Cardiac septum (tissue), 1 donor: ENCODE data around the gene C18orf54. TPM values are rescaled to one million over a fixed set of nuclear protein-coding genes. Genes with fewer than 3 reads are reported as not detected.
"Not testable (repeated sequence)": the region's sequence is repeated elsewhere in the genome, so short reads cannot be mapped to it uniquely, and the experiment has no call there.

Source experiments
- DNase-seq: peaks from one replicate; pipeline ENCODE4 v3.0.0-alpha.2; 2020; ENCODE audit warnings: low spot score
- intact Hi-C: fragments of 100-400 bp; cut with DNase I; formaldehyde crosslinking; loops from one replicate; pipeline ENCODE4 v1.14.0; 2022
- long read RNA-seq: library from polyadenylated mRNA; unstranded; transcript quantifications from one replicate; pipeline ENCODE4 v2.0.0, GENCODE V29; 2021
- total RNA-seq: library from RNA; stranded (reverse); fragmentation: NEBNext Ultra II Directional; extraction: Animal tissue kit (Norgen Biotek cat#: 25700); gene quantifications from one replicate; pipeline ENCODE4 v1.2.1, GENCODE V29; 2021
- donor health status: DM: no; HTN: no; CAD: no.

Gene C18orf54
- total RNA-seq, result 1.4 TPM
- long read RNA-seq, result 0 reads

DNA sequence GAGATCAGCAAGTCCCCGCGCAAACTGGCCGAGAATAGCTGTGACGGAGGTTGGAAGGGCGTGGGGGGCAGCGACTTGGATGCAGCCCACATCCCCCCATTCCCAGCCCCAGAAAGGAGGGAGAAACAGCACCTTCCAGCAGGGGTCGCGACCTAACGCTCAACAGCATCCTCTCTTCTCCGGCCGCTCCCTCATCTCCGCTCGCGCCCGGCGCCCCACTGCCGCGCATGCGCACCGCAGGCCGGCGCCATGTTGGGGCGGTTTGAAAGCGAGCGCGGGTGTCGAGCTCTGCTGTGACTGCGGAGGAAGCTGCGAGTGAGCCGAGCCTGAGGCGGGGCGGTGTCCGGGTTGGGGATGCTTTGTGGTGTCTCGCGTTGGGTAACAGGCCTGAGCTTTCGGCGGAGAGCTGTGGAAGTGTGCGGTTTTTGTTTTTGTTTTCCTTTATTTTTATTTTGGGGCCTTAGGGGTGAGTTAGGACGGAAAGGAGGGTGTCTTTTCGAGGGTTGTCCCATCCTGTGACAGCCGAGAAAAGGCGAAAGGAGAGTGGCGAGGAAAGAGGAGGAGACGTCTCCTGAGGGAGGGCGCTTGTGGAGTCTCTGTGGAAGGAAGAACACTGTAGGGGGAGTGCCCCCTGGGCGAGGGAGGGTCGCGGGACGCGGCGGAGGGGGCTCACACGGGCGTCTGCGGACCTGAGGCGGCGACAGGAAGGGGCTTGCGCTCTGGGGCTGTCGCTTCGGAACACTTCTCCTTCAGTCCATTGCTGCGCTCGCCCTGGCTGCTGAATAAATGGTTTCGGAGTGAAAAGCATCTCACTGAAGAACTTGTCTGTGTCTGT lies at the start of gene C18orf54, which contains the start of gene STARD6:
Gene C18orf54 (plus strand): TSS at position 247 of the 835 bp plus-strand sequence. CDS start 2,667 bp downstream, outside the sequence.
Gene STARD6 (minus strand): TSS at position 199 of the 835 bp plus-strand sequence. CDS start 3,285 bp downstream, outside the sequence.
- DNase-seq, result peak; percentile 94
- intact Hi-C loops, result loop anchor here (2.0 to 5.0 kb wide), 2 partner anchors 89 to 136 kb away; partner anchors contain the start of genes MBD2 and POLI

DNA sequence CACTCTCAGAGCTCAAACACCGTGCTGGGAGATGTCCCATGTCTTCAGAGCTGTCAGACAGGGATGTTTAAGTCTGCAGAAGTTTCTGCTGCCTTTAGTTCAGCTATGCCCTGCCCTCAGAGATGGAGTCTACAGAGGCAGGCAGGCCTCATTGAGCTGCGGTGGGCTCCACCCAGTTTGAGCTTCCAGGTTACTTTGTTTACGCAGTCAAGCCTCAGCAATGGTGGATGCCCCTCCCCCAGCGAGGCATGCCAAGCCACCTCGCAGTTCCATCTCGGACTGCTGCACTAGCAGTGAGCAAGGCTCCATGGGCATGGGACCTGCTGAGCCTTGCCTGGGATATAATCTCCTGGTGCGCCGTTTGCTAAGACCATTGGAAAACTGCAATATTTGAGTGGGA lies 48.1 kb upstream of the C18orf54 start:
- DNase-seq, intact Hi-C loops: not testable (repeated sequence)

DNA sequence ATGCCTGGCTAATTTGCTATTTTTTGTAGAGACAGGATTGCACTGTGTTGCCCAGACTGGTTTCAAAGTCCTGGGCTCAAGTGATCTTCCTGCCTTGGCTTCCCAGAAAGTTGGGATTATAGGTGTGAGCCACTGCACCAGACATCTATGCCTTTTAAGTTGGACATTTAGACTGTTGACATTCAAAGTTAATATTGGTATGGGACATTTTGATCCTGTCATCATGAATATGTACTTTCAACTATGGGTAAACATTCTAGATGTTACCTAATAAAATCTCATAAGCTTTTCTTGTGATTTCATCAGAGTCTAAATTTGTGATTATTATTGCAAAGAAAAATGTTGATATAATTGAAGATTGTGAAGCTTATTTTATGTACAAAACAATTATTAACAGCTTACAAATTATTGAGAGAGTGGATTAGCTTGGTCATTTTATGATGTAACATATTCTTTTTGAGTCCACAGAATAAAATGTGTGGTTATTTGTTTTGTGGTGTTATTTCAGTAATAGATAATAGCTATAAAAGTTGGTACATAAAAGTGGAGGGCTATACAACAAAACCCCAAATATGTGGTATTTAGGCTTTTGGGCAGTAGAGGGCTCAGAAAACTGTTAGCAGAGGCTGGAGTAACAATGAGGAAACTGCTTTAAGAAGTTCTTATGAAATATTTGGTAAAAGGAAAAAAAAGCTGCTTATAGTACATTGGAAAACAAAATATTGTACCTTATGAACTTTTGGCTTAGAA lies 41.5 kb upstream of the C18orf54 start:
- DNase-seq, result no peak

DNA sequence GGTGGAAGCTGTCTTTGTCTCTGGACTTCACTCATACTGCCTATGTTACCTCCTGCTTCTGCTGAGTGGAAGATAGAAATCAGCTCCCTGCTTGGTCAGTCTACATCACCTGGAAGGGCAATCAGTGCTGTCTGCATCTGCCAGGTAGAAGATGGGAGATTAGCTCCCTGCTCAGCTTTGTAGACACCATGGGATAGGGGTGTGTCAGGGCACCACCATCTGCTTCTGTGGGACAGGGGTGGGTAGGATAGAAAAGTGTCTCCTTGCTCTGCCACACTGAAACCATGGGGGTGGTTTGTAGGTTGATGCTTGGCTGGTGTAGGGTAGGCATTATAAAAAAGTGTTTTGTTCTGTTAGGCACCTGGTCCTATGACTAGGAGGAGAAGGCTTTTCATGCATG lies 34.1 kb upstream of the C18orf54 start:
- intact Hi-C loops, result no loop called here
- DNase-seq, result no peak

More for the DNA sequence above, 41.5 kb upstream of the C18orf54 start:
- intact Hi-C loops, result no loop called here

DNA sequence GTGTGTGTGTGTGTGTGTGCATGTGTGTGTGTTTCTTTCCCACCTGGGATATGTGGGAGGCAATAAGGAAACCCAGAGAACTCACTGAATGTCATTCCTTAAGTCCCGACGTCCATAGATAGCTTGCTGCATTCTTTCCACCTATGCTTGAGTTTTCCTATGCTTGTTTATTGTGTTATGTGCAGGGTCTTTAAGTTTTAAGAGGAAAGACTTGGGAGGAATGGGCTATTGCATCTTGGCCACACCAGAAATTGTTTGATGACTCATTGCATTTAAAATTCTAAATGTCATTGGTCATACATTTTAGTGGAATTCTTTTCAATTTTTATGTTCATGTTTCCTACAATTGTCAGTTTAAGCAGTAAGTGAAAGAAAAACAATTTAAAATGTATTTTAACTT lies 33.7 kb upstream of the C18orf54 start:
- intact Hi-C loops, result no loop called here
- no peak for DNase-seq

DNA sequence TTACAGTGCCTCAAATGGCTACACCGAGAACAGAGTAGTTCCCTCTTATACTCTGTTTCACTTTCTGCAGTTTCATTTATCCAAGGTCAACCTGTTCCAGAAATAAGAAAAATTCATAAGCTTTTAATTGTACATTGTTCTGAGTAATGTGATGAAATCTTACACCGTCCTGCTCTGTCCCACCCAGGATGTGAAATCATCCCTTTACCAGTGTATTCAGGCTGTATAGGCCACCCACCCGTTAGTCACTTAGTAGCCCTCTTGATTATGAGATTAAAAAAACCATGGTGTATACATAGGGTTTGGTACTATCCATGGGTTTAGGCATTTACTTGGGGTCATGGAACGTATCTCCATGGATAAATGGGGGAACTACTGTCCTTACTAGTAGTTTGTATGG lies 29.9 kb upstream of the C18orf54 start:
- no peak for DNase-seq
- intact Hi-C loops, result no loop called here

DNA sequence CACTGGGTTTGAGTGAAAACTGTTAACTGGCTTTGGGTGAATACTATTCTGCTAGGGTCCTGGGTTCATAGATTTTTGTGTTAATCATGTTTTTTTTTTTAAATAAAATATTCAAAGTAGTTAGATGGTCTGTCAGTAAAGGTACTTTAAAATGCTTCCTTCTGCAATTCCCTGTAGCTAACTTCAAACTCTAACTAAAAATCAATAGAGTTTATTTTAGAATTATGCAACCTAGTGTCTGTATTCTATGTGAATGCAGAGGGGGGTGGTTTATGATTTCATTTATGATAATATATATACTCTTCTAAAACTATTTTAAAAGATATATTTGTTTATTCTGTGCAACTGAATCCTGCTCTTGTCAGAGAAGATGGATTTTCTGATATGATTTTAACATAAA lies 27.9 kb upstream of the C18orf54 start:
- DNase-seq, result no peak
- intact Hi-C loops, result no loop called here

DNA sequence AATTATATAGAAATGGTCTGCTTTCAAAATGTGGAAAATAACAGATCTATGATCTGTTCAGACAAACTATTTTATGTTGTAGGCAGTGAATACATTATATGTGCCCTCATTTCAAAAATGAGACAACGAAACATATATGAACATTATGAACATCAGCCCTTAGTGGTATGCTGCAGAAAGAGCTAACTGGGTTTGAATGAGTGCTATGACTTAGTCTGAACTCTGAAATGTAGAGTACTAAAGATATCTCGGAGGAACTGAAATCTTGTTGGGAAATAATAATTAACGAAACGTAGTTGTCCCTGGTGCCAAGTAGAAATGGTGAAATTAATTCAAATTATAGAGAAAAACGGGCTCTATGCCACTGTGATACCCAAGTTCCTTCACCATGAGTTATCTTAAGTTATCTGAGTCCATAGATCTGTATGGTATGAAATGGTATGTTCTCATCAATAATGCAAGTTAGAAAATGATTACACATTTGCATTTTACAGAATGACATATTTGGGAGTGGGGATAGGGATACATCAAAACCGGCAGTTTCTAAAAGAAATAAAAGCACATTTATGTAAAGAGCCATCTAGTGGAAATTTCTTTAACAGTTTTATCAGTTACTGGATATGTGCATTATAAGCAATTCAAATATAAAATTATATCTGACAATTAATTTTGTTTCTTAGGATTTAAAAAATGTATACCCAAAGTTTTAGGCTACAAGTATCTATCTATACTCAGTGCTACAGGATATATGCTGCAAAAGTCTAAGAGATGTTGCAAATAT lies 26.7 kb upstream of the C18orf54 start:
- intact Hi-C loops, result no loop called here
- DNase-seq, result no peak

DNA sequence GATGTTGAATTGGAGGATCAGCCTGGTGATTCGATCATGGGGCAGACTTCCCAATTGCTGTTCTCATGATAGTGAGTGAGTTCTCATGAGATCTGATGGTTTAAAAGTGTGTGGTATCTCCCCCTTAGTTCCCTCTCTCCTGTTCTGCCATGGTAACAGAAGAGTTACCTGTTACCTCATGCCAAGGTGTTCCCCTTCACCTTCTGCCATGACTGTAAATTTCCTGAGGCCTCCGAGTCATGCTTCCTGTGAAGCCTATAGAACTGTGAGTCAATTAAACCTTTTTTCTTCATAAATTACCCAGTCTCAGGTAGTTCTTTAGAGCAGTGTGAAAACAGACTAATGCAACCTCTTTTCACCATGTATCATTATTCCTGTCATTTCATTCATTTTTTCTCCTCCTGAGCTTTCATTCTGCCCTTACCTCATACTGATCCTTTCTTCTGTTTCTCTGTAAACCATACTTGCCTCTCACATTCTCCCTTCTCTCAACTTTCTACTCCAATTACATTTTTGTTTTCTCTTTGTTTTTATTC lies 22.0 kb upstream of the C18orf54 start:
- no peak for DNase-seq
- intact Hi-C loops, result no loop called here

DNA sequence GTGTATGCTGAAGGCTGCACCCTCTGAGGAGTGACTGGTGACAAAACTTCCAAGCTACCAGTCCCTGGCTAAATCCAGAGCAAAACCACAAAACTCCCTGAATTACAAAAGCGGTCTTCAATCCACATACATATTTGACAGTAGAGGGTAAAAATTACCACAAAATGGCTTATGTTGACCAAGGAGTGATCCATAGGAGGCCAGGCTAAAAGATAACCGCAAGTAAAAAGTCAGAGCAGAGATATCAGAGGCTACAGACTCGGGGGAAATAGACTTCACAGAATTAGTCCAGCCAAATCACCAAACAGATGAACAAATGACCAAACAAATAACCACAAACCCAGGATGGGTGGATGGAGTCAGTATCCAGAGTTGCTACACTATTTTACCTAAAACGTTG lies 19.5 kb upstream of the C18orf54 start:
- intact Hi-C loops, result no loop called here
- DNase-seq, result no peak

DNA sequence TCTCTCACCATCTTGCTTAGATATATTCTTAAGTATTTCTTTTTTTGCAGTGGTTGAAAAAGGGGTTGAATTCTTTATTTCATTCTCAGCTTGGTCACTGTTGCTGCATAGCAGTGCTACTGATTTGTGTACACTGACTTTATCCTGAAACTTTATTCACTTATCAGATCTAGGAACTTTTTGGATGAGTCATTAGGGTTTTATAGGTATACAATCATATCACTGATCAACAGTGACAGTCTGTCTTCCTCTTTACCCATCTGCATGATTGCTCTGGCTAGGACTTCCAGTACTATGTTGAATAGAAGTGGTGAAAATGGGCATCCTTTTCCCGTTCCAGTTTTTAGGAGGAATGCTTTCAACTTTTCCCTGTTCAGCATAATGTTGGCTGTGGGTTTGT lies 6.5 kb upstream of the C18orf54 start:
- intact Hi-C loops, result no loop called here
- no peak for DNase-seq

DNA sequence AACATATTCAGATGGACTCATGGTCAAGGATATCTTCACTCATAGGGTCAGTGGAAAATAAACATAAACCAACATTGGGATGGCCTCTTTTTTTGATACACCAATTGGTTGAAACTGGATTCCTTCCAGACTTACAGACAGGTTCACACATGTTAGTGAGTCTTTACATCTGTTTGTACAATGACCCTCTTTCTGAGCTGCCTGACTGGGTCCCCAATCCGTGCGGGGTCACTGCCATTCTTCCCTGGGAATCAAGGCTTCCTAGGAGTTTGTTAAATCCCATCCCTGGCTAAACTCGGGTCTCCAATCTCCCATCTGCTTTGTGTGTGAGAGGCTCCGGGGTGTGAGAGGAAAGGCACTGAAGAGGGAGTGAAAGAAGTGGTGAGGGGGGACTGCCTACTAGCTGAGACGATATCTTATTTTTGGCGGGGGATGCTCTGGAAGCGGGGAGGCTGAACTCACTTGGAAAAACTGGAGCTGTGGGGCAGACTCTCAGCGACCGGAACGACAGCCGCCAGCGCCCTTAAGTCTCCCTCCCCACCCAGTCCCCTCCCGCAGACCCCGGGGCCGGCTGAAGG lies 535 bp upstream of the C18orf54 start:
- DNase-seq, result peak; percentile 76
- intact Hi-C loops, result loop anchor here (2.0 to 5.0 kb wide), 2 partner anchors 88 to 135 kb away; partner anchors contain the start of genes MBD2 and POLI

DNA sequence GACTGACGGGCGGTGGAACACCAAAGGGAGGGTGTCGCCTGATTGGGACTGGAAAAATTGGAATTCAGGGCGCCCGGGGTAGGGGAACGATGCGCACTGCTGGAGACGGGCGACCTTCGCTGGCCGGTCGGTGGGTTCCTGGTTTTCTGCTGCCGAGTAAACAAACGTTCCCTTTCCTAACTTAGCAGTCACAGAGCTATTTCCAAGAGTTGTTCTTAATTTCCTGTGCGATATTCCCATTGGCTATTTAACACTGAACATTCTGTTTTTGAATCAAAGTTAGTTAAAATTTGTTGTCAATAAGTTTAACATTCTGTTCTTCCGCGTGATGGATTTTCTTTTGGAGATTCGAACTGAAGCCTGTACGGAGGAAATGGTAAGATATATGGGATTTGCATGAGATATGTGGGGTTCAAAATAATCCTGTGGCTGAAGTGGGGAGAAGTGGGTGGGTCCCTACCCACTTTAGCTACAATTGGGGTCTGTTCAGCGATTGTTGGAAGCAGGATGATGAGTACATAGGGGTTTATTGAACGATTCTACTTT lies 862 bp downstream of the C18orf54 start:
- peak; percentile 75 for DNase-seq
- intact Hi-C loops, result loop anchor here (5.0 kb wide), 1 partner anchor 136 kb away; the partner anchor contains the start of gene MBD2

DNA sequence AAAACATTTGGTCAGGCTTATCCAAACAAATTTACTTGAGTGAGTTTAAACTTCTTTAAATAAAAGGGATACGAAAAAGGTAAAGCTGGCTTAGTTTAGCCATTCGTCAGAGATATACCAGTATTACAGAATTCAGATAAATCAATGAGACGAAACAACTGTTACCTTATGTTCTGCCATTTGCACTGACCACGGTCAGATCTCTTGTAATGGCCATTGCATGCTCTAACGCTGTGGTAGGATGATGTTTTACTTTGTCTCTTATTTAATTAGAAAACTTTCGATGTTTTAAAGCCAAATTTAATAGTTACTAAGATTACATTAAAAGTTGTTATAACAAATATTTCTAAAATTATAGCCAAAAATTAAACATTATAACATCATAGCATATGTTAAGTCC lies 1.5 kb downstream of the C18orf54 start:
- no peak for DNase-seq
- intact Hi-C loops, result loop anchor here (5.0 kb wide), 1 partner anchor 137 kb away; the partner anchor contains the start of gene MBD2

DNA sequence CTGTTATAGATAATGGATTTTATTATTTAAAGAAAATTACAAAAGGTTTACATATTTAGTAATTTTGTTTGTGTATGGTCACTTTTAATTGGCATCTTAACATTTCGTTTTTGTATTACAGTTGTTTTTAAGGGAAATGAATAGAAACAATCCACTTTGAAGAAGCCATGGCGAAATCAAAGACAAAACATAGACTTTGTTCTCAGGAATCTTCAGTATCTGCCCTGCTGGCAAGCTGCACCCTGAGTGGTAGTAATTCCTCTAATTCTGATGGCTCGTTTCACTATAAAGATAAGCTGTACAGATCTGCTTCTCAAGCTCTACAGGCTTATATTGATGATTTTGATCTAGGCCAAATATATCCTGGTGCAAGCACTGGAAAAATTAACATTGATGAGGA lies 2.7 kb downstream of the C18orf54 start:
- no peak for DNase-seq
- intact Hi-C loops, result no loop called here

DNA sequence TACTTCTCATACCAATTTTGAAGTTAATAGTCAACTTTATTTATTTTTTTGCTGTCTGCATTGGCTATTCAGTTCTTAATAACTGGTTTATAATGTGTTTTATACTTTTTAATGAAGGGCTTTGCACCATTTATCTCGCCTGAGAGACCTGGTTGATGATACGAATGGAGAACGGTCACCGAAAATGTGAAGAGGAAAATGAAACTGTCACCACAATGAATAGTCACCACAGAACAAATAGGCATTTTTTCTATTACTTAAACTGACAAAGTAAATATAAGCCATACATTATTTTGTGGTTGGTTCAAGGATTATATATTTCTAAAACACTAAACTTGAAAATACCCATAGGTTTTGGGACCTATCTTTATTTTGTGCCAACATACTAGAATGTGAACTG lies 20.4 kb downstream of the C18orf54 start:
- DNase-seq, result no peak
- intact Hi-C loops, result no loop called here

DNA sequence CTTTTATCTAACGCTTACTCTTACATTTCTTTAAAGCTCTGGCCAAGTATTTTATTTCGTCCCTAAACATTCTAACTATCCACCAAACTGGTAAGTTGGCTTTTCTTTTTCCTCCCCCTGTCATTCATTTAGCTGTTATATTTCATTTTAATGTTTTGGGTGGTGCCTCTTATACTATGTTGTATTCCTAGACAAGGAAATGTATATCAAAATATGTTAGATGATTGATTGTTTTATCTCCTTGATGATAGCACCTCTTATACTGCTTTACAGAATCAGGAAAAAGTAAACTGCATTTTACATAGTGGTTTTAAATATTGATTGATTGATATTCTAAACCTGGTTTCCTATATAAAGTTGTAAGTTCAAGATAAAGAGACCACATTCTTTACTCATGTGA lies 23.9 kb downstream of the C18orf54 start:
- no peak for DNase-seq
- intact Hi-C loops, result no loop called here

DNA sequence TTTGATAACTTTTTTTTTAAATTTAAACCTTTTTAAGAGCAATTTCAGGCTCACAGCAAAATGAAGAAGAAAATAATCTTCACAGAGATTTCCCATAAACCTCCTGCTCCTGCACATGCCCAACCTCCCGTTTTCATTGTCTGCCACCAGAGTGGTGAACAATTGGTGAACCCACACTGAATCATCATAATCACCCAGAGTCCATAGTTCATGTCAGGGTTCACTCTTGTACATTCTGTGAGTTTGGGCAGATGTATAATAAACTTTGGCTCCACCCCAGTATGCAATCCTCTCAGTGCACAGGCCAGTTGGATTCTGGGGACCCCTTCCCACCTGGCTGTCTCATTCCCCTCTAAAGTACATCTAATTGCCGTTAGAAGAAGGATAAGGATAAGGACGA lies 24.4 kb downstream of the C18orf54 start:
- intact Hi-C loops, result no loop called here
- DNase-seq, result no peak
